ENCODE data around the gene HDAC4. TPM values are rescaled to one million over a fixed set of nuclear protein-coding genes. Genes with fewer than 3 reads are reported as not detected.
A peak's percentile ranks its signal among the peaks of the same experiment; 100 is the strongest.

HDAC4 gene
- total RNA-seq, 4 donors from 2014 or later: 21.6 to 72.7 (median 35.2) TPM

- H3K27me3 ChIP-seq: no peaks in the 10 kb centered on the region
- intact Hi-C loops (cut with DNase I): no loop called here
- DNase-seq: no peak
- peaks cover 0 to 11% (median 5%) of the 10 kb centered on the region in 3 donors for H3K4me1 ChIP-seq
- no peaks in the 10 kb centered on the region for H3K36me3 ChIP-seq
- H3K4me3 ChIP-seq: no peak overlapping the region
- no peak overlapping the region for H3K27ac ChIP-seq
- no peaks in the 10 kb centered on the region for H3K9me3 ChIP-seq
- WGBS, 2 donors: 100% methylated on average over 1 to 2 of the region's 11 CpGs
- TF ChIP-seq POLR2A (IDR thresholded peaks at IDR 0.05): no peak
- TF ChIP-seq, protein P1, sequence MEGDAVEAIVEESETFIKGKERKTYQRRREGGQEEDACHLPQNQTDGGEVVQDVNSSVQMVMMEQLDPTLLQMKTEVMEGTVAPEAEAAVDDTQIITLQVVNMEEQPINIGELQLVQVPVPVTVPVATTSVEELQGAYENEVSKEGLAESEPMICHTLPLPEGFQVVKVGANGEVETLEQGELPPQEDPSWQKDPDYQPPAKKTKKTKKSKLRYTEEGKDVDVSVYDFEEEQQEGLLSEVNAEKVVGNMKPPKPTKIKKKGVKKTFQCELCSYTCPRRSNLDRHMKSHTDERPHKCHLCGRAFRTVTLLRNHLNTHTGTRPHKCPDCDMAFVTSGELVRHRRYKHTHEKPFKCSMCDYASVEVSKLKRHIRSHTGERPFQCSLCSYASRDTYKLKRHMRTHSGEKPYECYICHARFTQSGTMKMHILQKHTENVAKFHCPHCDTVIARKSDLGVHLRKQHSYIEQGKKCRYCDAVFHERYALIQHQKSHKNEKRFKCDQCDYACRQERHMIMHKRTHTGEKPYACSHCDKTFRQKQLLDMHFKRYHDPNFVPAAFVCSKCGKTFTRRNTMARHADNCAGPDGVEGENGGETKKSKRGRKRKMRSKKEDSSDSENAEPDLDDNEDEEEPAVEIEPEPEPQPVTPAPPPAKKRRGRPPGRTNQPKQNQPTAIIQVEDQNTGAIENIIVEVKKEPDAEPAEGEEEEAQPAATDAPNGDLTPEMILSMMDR (IDR thresholded peaks at IDR 0.05): no peak
These were observed 5.6 kb upstream of the HDAC4 start for GRCh38 chr2:239406316-239406995.

DNA sequence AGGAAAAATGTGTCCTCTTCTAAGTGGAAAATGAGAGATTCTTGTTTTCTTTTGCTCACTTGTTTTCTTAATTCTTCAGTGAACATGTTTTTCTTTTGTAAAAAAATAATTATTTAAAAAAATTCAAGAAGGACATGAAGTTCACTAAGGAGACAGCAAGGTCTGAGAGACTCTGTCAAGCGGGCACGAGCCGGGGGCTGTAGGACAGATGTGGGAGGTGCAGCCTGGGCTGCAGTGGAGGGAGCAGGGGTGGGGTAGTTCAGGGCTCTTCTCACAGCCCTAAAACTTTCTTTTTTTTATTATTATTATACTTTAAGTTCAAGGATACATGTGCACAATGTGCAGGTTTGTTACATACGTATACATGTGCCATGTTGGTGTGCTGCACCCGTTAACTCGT is 4.3 kb upstream of the HDAC4 start:
- no peak overlapping the region for H3K27ac ChIP-seq
- H3K4me1 ChIP-seq: peaks cover 0 to 11% (median 5%) of the 10 kb centered on the region in 3 donors
- no peak for DNase-seq
- no peaks in the 10 kb centered on the region for H3K27me3 ChIP-seq
- no peaks in the 10 kb centered on the region for H3K36me3 ChIP-seq
- TF ChIP-seq, protein P1 (IDR thresholded peaks at IDR 0.05): no peak
- TF ChIP-seq POLR2A (IDR thresholded peaks at IDR 0.05): no peak
- WGBS, 2 donors: 82 to 90% methylated on average over 6 of the region's 6 CpGs
- intact Hi-C loops (cut with DNase I): no loop called here
- H3K4me3 ChIP-seq: no peak overlapping the region
- H3K9me3 ChIP-seq: no peaks in the 10 kb centered on the region

DNA sequence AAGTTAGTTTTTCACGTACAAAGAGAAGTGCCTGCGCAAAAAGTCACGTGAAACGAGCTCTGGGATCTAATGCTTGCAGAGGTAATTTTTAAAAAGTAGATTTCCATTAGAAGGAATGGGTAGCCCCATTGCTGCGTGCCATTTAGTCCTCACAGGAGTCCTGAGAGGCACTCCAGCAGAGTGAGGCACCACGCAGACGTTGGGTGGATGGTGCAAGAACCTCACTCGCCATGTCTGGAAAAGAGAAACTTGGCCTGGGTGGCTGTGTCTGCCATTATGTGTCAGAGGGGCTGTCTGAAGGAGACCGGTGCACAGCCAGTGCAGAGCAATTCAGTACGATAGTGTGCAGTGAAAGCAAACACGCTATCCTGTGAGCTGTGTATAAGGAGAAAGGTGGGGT is 1.8 kb upstream of the HDAC4 start:
- WGBS, 2 donors: 90 to 95% methylated on average over 11 of the region's 11 CpGs
- Histone ChIP-seq H3K4me3 (peak overlapping the region in 1 of 4 donors; percentile 72), H3K36me3 (no peaks in the 10 kb centered on the region), H3K27ac (no peak overlapping the region), H3K4me1 (peaks cover 7 to 34% (median 19%) of the 10 kb centered on the region in 3 donors), H3K9me3 (no peaks in the 10 kb centered on the region), H3K27me3 (no peaks in the 10 kb centered on the region)
- DNase-seq: no peak
- TF ChIP-seq, protein P1 (IDR thresholded peaks at IDR 0.05): no peak
- TF ChIP-seq POLR2A (IDR thresholded peaks at IDR 0.05): no peak
- intact Hi-C loops (cut with DNase I): no loop called here

DNA sequence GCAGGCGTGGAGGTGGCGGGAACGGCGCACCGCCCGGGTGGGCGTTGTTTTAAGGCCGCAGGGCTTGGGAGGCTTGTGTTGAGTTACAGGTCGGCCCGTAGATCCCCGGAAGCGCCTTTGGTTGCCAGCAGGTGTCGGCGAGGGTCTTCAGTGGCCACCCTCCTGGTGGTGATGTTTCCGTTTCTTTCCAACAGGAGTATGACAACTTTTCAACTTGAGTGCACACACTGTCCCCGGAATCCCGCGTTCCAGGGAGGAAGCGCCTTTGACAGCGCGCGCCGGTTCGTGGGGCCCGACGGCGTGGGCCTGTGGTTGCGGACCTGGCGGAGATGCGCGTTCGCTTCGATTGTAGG is 1.0 kb upstream of the HDAC4 start:
- H3K27me3 ChIP-seq: no peaks in the 10 kb centered on the region
- peak overlapping the region; percentile 98 to 100 (median 98) for H3K27ac ChIP-seq
- 0 to 3% methylated on average over 4 to 13 of the region's 33 CpGs for WGBS, 2 donors
- H3K9me3 ChIP-seq: no peaks in the 10 kb centered on the region
- intact Hi-C loops (cut with DNase I): no loop called here
- DNase-seq: no peak
- H3K4me1 ChIP-seq: peaks cover 7 to 42% (median 19%) of the 10 kb centered on the region in 3 donors
- H3K4me3 ChIP-seq: peak overlapping the region; percentile 65 to 78 (median 74)
- no peaks in the 10 kb centered on the region for H3K36me3 ChIP-seq
- TF ChIP-seq POLR2A (IDR thresholded peaks at IDR 0.05): no peak
- TF ChIP-seq, protein P1 (IDR thresholded peaks at IDR 0.05): peak in 1 of 6 experiments; percentile 34

DNA sequence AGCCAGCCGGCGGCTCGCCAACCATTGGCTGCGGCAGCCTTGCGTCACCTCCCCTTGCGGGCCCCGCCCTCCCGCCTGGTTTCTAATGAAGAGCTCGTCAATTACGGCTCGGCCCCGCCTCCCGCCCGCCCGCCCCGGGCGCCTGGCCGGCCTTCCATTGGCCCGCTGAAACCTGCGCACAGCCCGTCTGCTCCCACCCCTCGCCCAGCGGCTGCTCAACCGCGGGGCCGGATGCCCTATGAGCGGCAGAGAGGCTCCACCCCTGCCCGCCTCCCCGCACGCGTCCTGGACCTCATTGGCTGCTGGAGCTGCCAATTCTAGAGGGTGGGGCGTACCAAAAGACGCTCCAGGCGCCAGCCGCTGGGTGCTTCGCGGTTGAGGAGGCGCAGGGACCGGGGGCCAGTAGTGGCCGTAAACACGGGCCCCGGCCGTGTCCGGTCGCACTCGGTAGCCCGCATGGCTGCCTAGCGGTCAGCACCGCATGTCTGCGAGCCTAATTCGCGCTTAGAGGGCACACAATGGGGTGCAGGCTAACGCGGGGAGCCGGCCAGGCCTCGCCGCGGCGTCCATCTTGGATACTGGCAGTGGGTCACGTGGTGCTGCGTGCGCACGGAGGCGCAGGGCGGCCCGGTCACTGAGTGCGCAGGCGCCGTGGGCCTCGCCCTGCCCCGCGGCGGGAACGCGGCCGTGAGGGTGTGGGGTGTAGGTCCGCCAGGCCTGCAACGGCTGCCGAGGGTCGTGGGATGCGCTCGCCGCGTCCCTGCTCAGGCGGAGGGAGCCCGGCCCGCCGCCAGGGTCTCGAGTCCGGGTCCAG is 454 bp upstream of the HDAC4 start:
- no peaks in the 10 kb centered on the region for H3K9me3 ChIP-seq
- peaks cover 7 to 43% (median 19%) of the 10 kb centered on the region in 3 donors for H3K4me1 ChIP-seq
- peak overlapping the region; percentile 98 to 100 (median 98) for H3K27ac ChIP-seq
- peak in 3 of 4 donors; percentile 74 to 100 (median 98) for TF ChIP-seq POLR2A (IDR thresholded peaks at IDR 0.05)
- TF ChIP-seq, protein P1 (IDR thresholded peaks at IDR 0.05): peak in 1 of 6 experiments; percentile 2
- H3K36me3 ChIP-seq: no peaks in the 10 kb centered on the region
- H3K27me3 ChIP-seq: no peaks in the 10 kb centered on the region
- intact Hi-C loops (cut with DNase I): no loop called here
- DNase-seq: peak; percentile 94
- H3K4me3 ChIP-seq: peak overlapping the region; percentile 65 to 78 (median 74)
- WGBS, 2 donors: 3% methylated on average over 6 of the region's 90 CpGs; no CpG with 5 or more reads in 1 of the 2 donors
